ENCODE measurements around the gene DSCAM. TPM values are rescaled to one million over a fixed set of nuclear protein-coding genes. Genes with fewer than 3 reads are reported as not detected.

Gene DSCAM
- total RNA-seq, 2 donors from 2014 or later: not detected

GRCh38 chr21:40788635-40789034 is 58.3 kb downstream of the DSCAM start:
- DNase-seq (no peak), ATAC-seq (no peak)
- intact Hi-C loops (cut with DNase I): no loop called here

- ATAC-seq: no peak
- intact Hi-C loops (cut with DNase I): no loop called here
- no peak for DNase-seq
These were observed 63.6 kb downstream of the DSCAM start for GRCh38 chr21:40783404-40783803.

- DNase-seq (no peak), ATAC-seq (no peak)
- intact Hi-C loops (cut with DNase I): no loop called here
These were observed 76.4 kb downstream of the DSCAM start for GRCh38 chr21:40770435-40771055.

- intact Hi-C loops (cut with DNase I): no loop called here
- no peak for DNase-seq
- no peak for ATAC-seq
These were observed 77.7 kb downstream of the DSCAM start for GRCh38 chr21:40769231-40769630.

GRCh38 chr21:40768056-40768455 is 78.9 kb downstream of the DSCAM start:
- no peak for ATAC-seq
- intact Hi-C loops (cut with DNase I): no loop called here
- no peak for DNase-seq

GRCh38 chr21:40766381-40766780 is 80.6 kb downstream of the DSCAM start:
- intact Hi-C loops (cut with DNase I): no loop called here
- ATAC-seq: no peak
- DNase-seq: no peak

- intact Hi-C loops (cut with DNase I): no loop called here
- DNase-seq: no peak
- ATAC-seq: no peak
These were observed 81.1 kb downstream of the DSCAM start for GRCh38 chr21:40765811-40766210.

GRCh38 chr21:40760821-40761220 is 86.1 kb downstream of the DSCAM start:
- intact Hi-C loops (cut with DNase I): no loop called here

GRCh38 chr21:40759061-40759460 is 87.9 kb downstream of the DSCAM start:
- no peak for DNase-seq
- intact Hi-C loops (cut with DNase I): no loop called here
- no peak for ATAC-seq

More at GRCh38 chr21:40760821-40761220, 86.1 kb downstream of the DSCAM start:
- DNase-seq: no peak
- no peak for ATAC-seq

GRCh38 chr21:40757366-40757765 is 89.6 kb downstream of the DSCAM start:
- DNase-seq (no peak), ATAC-seq (no peak)
- intact Hi-C loops (cut with DNase I): no loop called here

- ATAC-seq (no peak), DNase-seq (no peak)
- intact Hi-C loops (cut with DNase I): no loop called here
These were observed 92.5 kb downstream of the DSCAM start for GRCh38 chr21:40754466-40754865.

- ATAC-seq (no peak), DNase-seq (no peak)
- intact Hi-C loops (cut with DNase I): no loop called here
These were observed 93.2 kb downstream of the DSCAM start for GRCh38 chr21:40753756-40754155.

- no peak for DNase-seq
- intact Hi-C loops (cut with DNase I): no loop called here
- no peak for ATAC-seq
These were observed 94.8 kb downstream of the DSCAM start for GRCh38 chr21:40752125-40752524.

- intact Hi-C loops (cut with DNase I): no loop called here
- no peak for DNase-seq
- no peak for ATAC-seq
These were observed 95.7 kb downstream of the DSCAM start for GRCh38 chr21:40751221-40751620.

GRCh38 chr21:40736145-40736544 is 110.8 kb downstream of the DSCAM start:
- no peak for DNase-seq
- ATAC-seq: no peak
- intact Hi-C loops (cut with DNase I): no loop called here

- DNase-seq: no peak
- no peak for ATAC-seq
- intact Hi-C loops (cut with DNase I): no loop called here
These were observed 113.9 kb downstream of the DSCAM start for GRCh38 chr21:40733024-40733397.

GRCh38 chr21:40732253-40733023 is 114.5 kb downstream of the DSCAM start:
- intact Hi-C loops (cut with DNase I): no loop called here
- DNase-seq (no peak), ATAC-seq (no peak)

- no peak for DNase-seq
- ATAC-seq: no peak
- intact Hi-C loops (cut with DNase I): no loop called here
These were observed 115.8 kb downstream of the DSCAM start for GRCh38 chr21:40731206-40731605.

GRCh38 chr21:40730426-40730800 is 116.5 kb downstream of the DSCAM start:
- intact Hi-C loops (cut with DNase I): no loop called here
- ATAC-seq (no peak), DNase-seq (no peak)

GRCh38 chr21:40729761-40730425 is 117.1 kb downstream of the DSCAM start:
- intact Hi-C loops (cut with DNase I): no loop called here
- no peak for ATAC-seq
- no peak for DNase-seq

- intact Hi-C loops (cut with DNase I): no loop called here
- ATAC-seq (no peak), DNase-seq (no peak)
These were observed 123.0 kb downstream of the DSCAM start for GRCh38 chr21:40723966-40724365.

Measured in left cardiac atrium (tissue), 4 donors.